Measurements from ENCODE around the gene LHX4. TPM values are rescaled to one million over a fixed set of nuclear protein-coding genes. Genes with fewer than 3 reads are reported as not detected.

LHX4 gene
- total and polyA plus RNA-seq, 2 of the 8 experiments (the other 6 are each of a cell fraction or from before 2014, with no cell fraction given): 0.85 to 4.9 TPM

- TF ChIP-seq, protein P1, sequence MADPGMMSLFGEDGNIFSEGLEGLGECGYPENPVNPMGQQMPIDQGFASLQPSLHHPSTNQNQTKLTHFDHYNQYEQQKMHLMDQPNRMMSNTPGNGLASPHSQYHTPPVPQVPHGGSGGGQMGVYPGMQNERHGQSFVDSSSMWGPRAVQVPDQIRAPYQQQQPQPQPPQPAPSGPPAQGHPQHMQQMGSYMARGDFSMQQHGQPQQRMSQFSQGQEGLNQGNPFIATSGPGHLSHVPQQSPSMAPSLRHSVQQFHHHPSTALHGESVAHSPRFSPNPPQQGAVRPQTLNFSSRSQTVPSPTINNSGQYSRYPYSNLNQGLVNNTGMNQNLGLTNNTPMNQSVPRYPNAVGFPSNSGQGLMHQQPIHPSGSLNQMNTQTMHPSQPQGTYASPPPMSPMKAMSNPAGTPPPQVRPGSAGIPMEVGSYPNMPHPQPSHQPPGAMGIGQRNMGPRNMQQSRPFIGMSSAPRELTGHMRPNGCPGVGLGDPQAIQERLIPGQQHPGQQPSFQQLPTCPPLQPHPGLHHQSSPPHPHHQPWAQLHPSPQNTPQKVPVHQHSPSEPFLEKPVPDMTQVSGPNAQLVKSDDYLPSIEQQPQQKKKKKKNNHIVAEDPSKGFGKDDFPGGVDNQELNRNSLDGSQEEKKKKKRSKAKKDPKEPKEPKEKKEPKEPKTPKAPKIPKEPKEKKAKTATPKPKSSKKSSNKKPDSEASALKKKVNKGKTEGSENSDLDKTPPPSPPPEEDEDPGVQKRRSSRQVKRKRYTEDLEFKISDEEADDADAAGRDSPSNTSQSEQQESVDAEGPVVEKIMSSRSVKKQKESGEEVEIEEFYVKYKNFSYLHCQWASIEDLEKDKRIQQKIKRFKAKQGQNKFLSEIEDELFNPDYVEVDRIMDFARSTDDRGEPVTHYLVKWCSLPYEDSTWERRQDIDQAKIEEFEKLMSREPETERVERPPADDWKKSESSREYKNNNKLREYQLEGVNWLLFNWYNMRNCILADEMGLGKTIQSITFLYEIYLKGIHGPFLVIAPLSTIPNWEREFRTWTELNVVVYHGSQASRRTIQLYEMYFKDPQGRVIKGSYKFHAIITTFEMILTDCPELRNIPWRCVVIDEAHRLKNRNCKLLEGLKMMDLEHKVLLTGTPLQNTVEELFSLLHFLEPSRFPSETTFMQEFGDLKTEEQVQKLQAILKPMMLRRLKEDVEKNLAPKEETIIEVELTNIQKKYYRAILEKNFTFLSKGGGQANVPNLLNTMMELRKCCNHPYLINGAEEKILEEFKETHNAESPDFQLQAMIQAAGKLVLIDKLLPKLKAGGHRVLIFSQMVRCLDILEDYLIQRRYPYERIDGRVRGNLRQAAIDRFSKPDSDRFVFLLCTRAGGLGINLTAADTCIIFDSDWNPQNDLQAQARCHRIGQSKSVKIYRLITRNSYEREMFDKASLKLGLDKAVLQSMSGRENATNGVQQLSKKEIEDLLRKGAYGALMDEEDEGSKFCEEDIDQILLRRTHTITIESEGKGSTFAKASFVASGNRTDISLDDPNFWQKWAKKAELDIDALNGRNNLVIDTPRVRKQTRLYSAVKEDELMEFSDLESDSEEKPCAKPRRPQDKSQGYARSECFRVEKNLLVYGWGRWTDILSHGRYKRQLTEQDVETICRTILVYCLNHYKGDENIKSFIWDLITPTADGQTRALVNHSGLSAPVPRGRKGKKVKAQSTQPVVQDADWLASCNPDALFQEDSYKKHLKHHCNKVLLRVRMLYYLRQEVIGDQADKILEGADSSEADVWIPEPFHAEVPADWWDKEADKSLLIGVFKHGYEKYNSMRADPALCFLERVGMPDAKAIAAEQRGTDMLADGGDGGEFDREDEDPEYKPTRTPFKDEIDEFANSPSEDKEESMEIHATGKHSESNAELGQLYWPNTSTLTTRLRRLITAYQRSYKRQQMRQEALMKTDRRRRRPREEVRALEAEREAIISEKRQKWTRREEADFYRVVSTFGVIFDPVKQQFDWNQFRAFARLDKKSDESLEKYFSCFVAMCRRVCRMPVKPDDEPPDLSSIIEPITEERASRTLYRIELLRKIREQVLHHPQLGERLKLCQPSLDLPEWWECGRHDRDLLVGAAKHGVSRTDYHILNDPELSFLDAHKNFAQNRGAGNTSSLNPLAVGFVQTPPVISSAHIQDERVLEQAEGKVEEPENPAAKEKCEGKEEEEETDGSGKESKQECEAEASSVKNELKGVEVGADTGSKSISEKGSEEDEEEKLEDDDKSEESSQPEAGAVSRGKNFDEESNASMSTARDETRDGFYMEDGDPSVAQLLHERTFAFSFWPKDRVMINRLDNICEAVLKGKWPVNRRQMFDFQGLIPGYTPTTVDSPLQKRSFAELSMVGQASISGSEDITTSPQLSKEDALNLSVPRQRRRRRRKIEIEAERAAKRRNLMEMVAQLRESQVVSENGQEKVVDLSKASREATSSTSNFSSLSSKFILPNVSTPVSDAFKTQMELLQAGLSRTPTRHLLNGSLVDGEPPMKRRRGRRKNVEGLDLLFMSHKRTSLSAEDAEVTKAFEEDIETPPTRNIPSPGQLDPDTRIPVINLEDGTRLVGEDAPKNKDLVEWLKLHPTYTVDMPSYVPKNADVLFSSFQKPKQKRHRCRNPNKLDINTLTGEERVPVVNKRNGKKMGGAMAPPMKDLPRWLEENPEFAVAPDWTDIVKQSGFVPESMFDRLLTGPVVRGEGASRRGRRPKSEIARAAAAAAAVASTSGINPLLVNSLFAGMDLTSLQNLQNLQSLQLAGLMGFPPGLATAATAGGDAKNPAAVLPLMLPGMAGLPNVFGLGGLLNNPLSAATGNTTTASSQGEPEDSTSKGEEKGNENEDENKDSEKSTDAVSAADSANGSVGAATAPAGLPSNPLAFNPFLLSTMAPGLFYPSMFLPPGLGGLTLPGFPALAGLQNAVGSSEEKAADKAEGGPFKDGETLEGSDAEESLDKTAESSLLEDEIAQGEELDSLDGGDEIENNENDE (IDR thresholded peaks at IDR 0.05; ENCODE audit: insufficient replicate concordance, low read length): no peak
- TF ChIP-seq TAF7 (optimal IDR thresholded peaks at IDR 0.05; ENCODE audit: borderline replicate concordance, low read depth, low read length) (no peak), KDM4A (IDR thresholded peaks at IDR 0.05; ENCODE audit: low read depth, low read length, severe bottlenecking) (no peak), SUZ12 (IDR thresholded peaks at IDR 0.05; ENCODE audit: low read length) (no peak), GTF2F1 (IDR thresholded peaks at IDR 0.05; ENCODE audit: borderline replicate concordance, low read depth, low read length) (no peak), NANOG (IDR thresholded peaks at IDR 0.05; ENCODE audit: insufficient read depth, low read depth, low read length, poor library complexity, severe bottlenecking) (no peak), SRF (IDR thresholded peaks at IDR 0.05; ENCODE audit: low read depth, low read length) (no peak)
These were observed 81.1 kb downstream of the LHX4 start (continued) for GRCh38 chr1:180311011-180311730.

Data from H1 (cell line).